Small intestine (tissue), 7 donors: Measurements from ENCODE around the gene PDAP1. TPM values are rescaled to one million over a fixed set of nuclear protein-coding genes. Genes with fewer than 3 reads are reported as not detected.

Source experiments
- DNase-seq, 2 donors: peaks; one replicate each; pipeline versions ENCODE4 v3.0.0 to v3.0.0-alpha.2; 2013
- FAIRE-seq: peaks from 2 replicates; lab custom pipeline; 2012; peaks lifted over from hg19 to GRCh38; lab: Jason Lieb, UNC
- H3K27ac ChIP-seq, 3 donors: one replicate each; pipeline ENCODE4 v1.5.1; 2013; ENCODE audit warnings: low read length in 2 of 3, mild to moderate bottlenecking in 2 of 3, control low read depth in 1 of 3, inconsistent platforms in 1 of 3, low read depth in 1 of 3, moderate library complexity in 1 of 3
- H3K27me3 ChIP-seq, 3 donors: one replicate each; pipeline ENCODE4 v1.6.1; 2013; ENCODE audit warnings: low read length in 3 of 3, inconsistent platforms in 1 of 3; ENCODE audit not compliant: control insufficient read depth in 3 of 3, insufficient read depth in 3 of 3
- H3K36me3 ChIP-seq, 3 donors: one replicate each; pipeline ENCODE4 v1.6.1; 2013; ENCODE audit warnings: low read length in 3 of 3, inconsistent platforms in 1 of 3, low read depth in 1 of 3, mild to moderate bottlenecking in 1 of 3, moderate library complexity in 1 of 3; ENCODE audit not compliant: control insufficient read depth in 3 of 3, insufficient read depth in 2 of 3
- H3K4me1 ChIP-seq, 3 donors: one replicate each; pipeline ENCODE4 v1.6.1; 2013; ENCODE audit warnings: low read length in 2 of 3, inconsistent platforms in 1 of 3, low read depth in 1 of 3, mild to moderate bottlenecking in 1 of 3, moderate library complexity in 1 of 3; ENCODE audit not compliant: control insufficient read depth in 3 of 3, insufficient read depth in 2 of 3
- H3K4me3 ChIP-seq, 3 donors: one replicate each; pipeline ENCODE4 v1.5.1; 2013; ENCODE audit warnings: low read length in 3 of 3, control low read depth in 1 of 3, inconsistent platforms in 1 of 3, low read depth in 1 of 3, mild to moderate bottlenecking in 1 of 3, moderate library complexity in 1 of 3
- H3K9me3 ChIP-seq, 2 donors: one replicate each; pipeline ENCODE4 v1.6.1; 2013; ENCODE audit warnings: low read depth in 1 of 2, low read length in 1 of 2; ENCODE audit not compliant: control insufficient read depth in 2 of 2, insufficient read depth in 1 of 2
- WGBS, 3 donors: extraction: QIAGEN DNeasy Blood & Tissue Kit; methylation state at CpG; one replicate each; pipeline ENCODE4 v1.1.7; 2013; 5-methylcytosine and 5-hydroxymethylcytosine counted together
- polyA plus RNA-seq, 4 donors: library from polyadenylated mRNA; stranded (reverse) in 3 of 4; unstranded in 1 of 4; fragments of 200-250 nt in 3 of 4; fragments of 120-200 nt in 1 of 4; gene quantifications; one replicate each; pipeline versions ENCODE4 v1.2.1 to v1.2.3, GENCODE V29; 2013
- donor health status: healthy with polysubstance abuse.
- donor health status: control.
- donor health status: control.
- donor health status: Bipolar disorder and iron deficiency.
- donor health status: healthy.

Gene PDAP1
- polyA plus RNA-seq, 4 donors: 94.7 to 212 (median 110) TPM

GRCh38 chr7:99409192-99409572 is 785 bp upstream of the PDAP1 start:
- Histone ChIP-seq H3K36me3 (peaks cover 9 to 46% (median 12%) of the 10 kb centered on the region in 3 donors), H3K4me3 (peak overlapping the region; percentile 79 to 88 (median 87)), H3K27ac (peak overlapping the region; percentile 59 to 99 (median 98)), H3K27me3 (no peaks in the 10 kb centered on the region), H3K4me1 (peaks cover 5 to 17% (median 13%) of the 10 kb centered on the region in 3 donors), H3K9me3 (no peaks in the 10 kb centered on the region)
- no peak for FAIRE-seq
- no peak for DNase-seq
- 0% methylated on average over 18 of the region's 18 CpGs for WGBS, 3 donors

GRCh38 chr7:99407872-99408378 is 472 bp downstream of the PDAP1 start:
- FAIRE-seq (no peak), DNase-seq (peak; percentile 45 to 66)
- Histone ChIP-seq H3K4me1 (peaks cover 5 to 17% (median 13%) of the 10 kb centered on the region in 3 donors), H3K27me3 (no peaks in the 10 kb centered on the region), H3K4me3 (peak overlapping the region; percentile 79 to 88 (median 87)), H3K36me3 (peaks cover 8 to 45% (median 15%) of the 10 kb centered on the region in 3 donors), H3K9me3 (no peaks in the 10 kb centered on the region), H3K27ac (peak overlapping the region; percentile 74 to 99 (median 98))
- 0 to 2% (median 0%) methylated on average over 28 of the region's 28 CpGs for WGBS, 3 donors

- peaks cover 10 to 48% (median 11%) of the 10 kb centered on the region in 3 donors for H3K36me3 ChIP-seq
- no peak overlapping the region for H3K4me3 ChIP-seq
- H3K9me3 ChIP-seq: no peaks in the 10 kb centered on the region
- DNase-seq: no peak
- H3K27ac ChIP-seq: no peak overlapping the region
- H3K4me1 ChIP-seq: peaks cover 5 to 17% (median 13%) of the 10 kb centered on the region in 3 donors
- no peaks in the 10 kb centered on the region for H3K27me3 ChIP-seq
- WGBS, 3 donors: 22 to 51% (median 29%) methylated on average over 1 of the region's 1 CpG
- no peak for FAIRE-seq
Measured at GRCh38 chr7:99406557-99406956, 1.8 kb downstream of the PDAP1 start.

GRCh38 chr7:99404977-99405320 is 3.4 kb downstream of the PDAP1 start:
- WGBS, 3 donors: 93 to 94% (median 93%) methylated on average over 10 of the region's 10 CpGs
- H3K36me3 ChIP-seq: peaks cover 4 to 53% (median 11%) of the 10 kb centered on the region in 3 donors

GRCh38 chr7:99404235-99404976 is 4.0 kb downstream of the PDAP1 start:
- 82 to 86% (median 85%) methylated on average over 18 of the region's 18 CpGs for WGBS, 3 donors
- Histone ChIP-seq H3K4me3 (no peak overlapping the region), H3K4me1 (peaks cover 5 to 11% (median 7%) of the 10 kb centered on the region in 3 donors), H3K9me3 (no peaks in the 10 kb centered on the region), H3K27me3 (no peaks in the 10 kb centered on the region), H3K36me3 (peaks cover 4 to 59% (median 12%) of the 10 kb centered on the region in 3 donors), H3K27ac (no peak overlapping the region)
- FAIRE-seq (no peak), DNase-seq (no peak)

More at GRCh38 chr7:99404977-99405320, 3.4 kb downstream of the PDAP1 start:
- H3K4me3 ChIP-seq: no peak overlapping the region
- FAIRE-seq (no peak), DNase-seq (no peak)
- H3K27me3 ChIP-seq: no peaks in the 10 kb centered on the region
- no peaks in the 10 kb centered on the region for H3K9me3 ChIP-seq
- no peak overlapping the region for H3K27ac ChIP-seq
- peaks cover 5 to 14% (median 11%) of the 10 kb centered on the region in 3 donors for H3K4me1 ChIP-seq

GRCh38 chr7:99403764-99404163 is 4.6 kb downstream of the PDAP1 start:
- Histone ChIP-seq H3K4me3 (no peak overlapping the region), H3K36me3 (peaks cover 4 to 65% (median 12%) of the 10 kb centered on the region in 3 donors), H3K9me3 (no peaks in the 10 kb centered on the region), H3K27ac (no peak overlapping the region), H3K4me1 (peaks cover 5 to 11% (median 7%) of the 10 kb centered on the region in 3 donors), H3K27me3 (no peaks in the 10 kb centered on the region)
- WGBS, 3 donors: 89 to 96% (median 92%) methylated on average over 5 of the region's 5 CpGs
- DNase-seq: no peak
- FAIRE-seq: no peak

GRCh38 chr7:99402854-99403253 is 5.5 kb downstream of the PDAP1 start:
- Histone ChIP-seq H3K36me3 (peaks cover 4 to 74% (median 14%) of the 10 kb centered on the region in 3 donors), H3K27me3 (no peaks in the 10 kb centered on the region), H3K9me3 (no peaks in the 10 kb centered on the region), H3K27ac (no peak overlapping the region), H3K4me1 (peaks cover 5 to 11% (median 7%) of the 10 kb centered on the region in 3 donors), H3K4me3 (no peak overlapping the region)
- FAIRE-seq (no peak), DNase-seq (no peak)
- WGBS, 3 donors: 96 to 98% (median 97%) methylated on average over 2 to 3 of the region's 3 CpGs

- Histone ChIP-seq H3K4me3 (no peak overlapping the region), H3K27ac (no peak overlapping the region), H3K36me3 (peaks cover 11 to 95% (median 17%) of the 10 kb centered on the region in 3 donors), H3K27me3 (no peaks in the 10 kb centered on the region), H3K9me3 (no peaks in the 10 kb centered on the region), H3K4me1 (no peaks in the 10 kb centered on the region)
- 80 to 82% (median 81%) methylated on average over 6 of the region's 6 CpGs for WGBS, 3 donors
- DNase-seq: no peak
- no peak for FAIRE-seq
Measured at GRCh38 chr7:99399597-99399996, 8.8 kb downstream of the PDAP1 start.
